GM18907 (cell line): ENCODE measurements around the gene SEBOX.

Experiments used
- ATAC-seq: cut with Tn5 transposase; IDR thresholded peaks from one replicate; pipeline ENCODE4 v1.9.1; 2021; ENCODE audit warnings: mild to moderate bottlenecking, moderate library complexity; ENCODE audit not compliant: unreplicated experiment

The SEBOX gene

GRCh38 chr17:28364665-28365363 lies at the start of gene SEBOX:
TSS of gene SEBOX (minus strand) at chr17:28365199. CDS start at chr17:28365151, 48 bp downstream.
- no peak for ATAC-seq

- ATAC-seq: no peak
Measured at GRCh38 chr17:28413804-28414203, 48.8 kb upstream of the SEBOX start.

- no peak for ATAC-seq
Measured at GRCh38 chr17:28412099-28412498, 47.1 kb upstream of the SEBOX start.

GRCh38 chr17:28407974-28408306 lies 42.9 kb upstream of the SEBOX start:
- no peak for ATAC-seq

GRCh38 chr17:28407130-28407973 lies 42.4 kb upstream of the SEBOX start:
- no peak for ATAC-seq

GRCh38 chr17:28406473-28406814 lies 41.4 kb upstream of the SEBOX start:
- ATAC-seq: no peak

GRCh38 chr17:28405632-28406472 lies 40.9 kb upstream of the SEBOX start, which contains the start of gene SLC46A1:
TSS of gene SLC46A1 (minus strand) at chr17:28406212. CDS start at chr17:28406114, 98 bp downstream.
- peak; percentile 75 for ATAC-seq

GRCh38 chr17:28404812-28405570 lies 40.0 kb upstream of the SEBOX start:
- no peak for ATAC-seq

GRCh38 chr17:28404461-28404811 lies 39.4 kb upstream of the SEBOX start:
- no peak for ATAC-seq

- no peak for ATAC-seq
Measured at GRCh38 chr17:28404007-28404406, 39.0 kb upstream of the SEBOX start.

GRCh38 chr17:28402844-28403243 lies 37.8 kb upstream of the SEBOX start:
- ATAC-seq: no peak

GRCh38 chr17:28402224-28402630 lies 37.2 kb upstream of the SEBOX start:
- ATAC-seq: no peak

- no peak for ATAC-seq
Measured at GRCh38 chr17:28399808-28400207, 34.8 kb upstream of the SEBOX start.

GRCh38 chr17:28398280-28398981 lies 33.4 kb upstream of the SEBOX start:
- ATAC-seq: no peak

- no peak for ATAC-seq
Measured at GRCh38 chr17:28397687-28398279, 32.8 kb upstream of the SEBOX start.

- no peak for ATAC-seq
Measured at GRCh38 chr17:28397275-28397674, 32.3 kb upstream of the SEBOX start.

GRCh38 chr17:28396635-28397239 lies 31.7 kb upstream of the SEBOX start:
- ATAC-seq: no peak

- ATAC-seq: no peak
Measured at GRCh38 chr17:28395968-28396367, 31.0 kb upstream of the SEBOX start.

GRCh38 chr17:28395426-28395825 lies 30.4 kb upstream of the SEBOX start:
- no peak for ATAC-seq
